Vagina (tissue), 2 donors: ENCODE data around the gene ELAVL2. TPM values are rescaled to one million over a fixed set of nuclear protein-coding genes. Genes with fewer than 3 reads are reported as not detected.

Source experiments
- DNase-seq, 2 donors: peaks; one replicate each; pipeline ENCODE4 v3.0.0-alpha.2; 2017; ENCODE audit errors: extremely low spot score in 2 of 2
- H3K27ac ChIP-seq: fragments of 200-600 bp; sonication (generic); one replicate; pipeline ENCODE4 v1.5.1; 2019
- H3K27me3 ChIP-seq: fragments of 200-600 bp; sonication (generic); one replicate; pipeline ENCODE4 v1.5.1; 2019
- H3K36me3 ChIP-seq, 2 donors: fragments of 200-600 bp; sonication (generic); one replicate each; pipeline ENCODE4 v1.5.1; 2017 to 2019
- H3K4me1 ChIP-seq: fragments of 200-600 bp; sonication (generic); one replicate; pipeline ENCODE4 v1.5.1; 2019
- H3K4me3 ChIP-seq, 2 donors: fragments of 200-600 bp; sonication (generic); 1 replicate in 1 of 2; 2 replicates in 1 of 2; pipeline ENCODE4 v1.5.1; 2016 to 2019
- H3K9me3 ChIP-seq: fragments of 200-600 bp; sonication (generic); one replicate; pipeline ENCODE4 v1.5.1; 2019
- POLR2A ChIP-seq, 2 donors: fragments of 450-650 bp; IDR thresholded peaks; one replicate each; pipeline ENCODE4 v1.6.1; 2017; ENCODE audit warnings: antibody characterized with exemption in 2 of 2, mild to moderate bottlenecking in 2 of 2, moderate library complexity in 2 of 2
- POLR2AphosphoS5 ChIP-seq, 2 donors: sonication (generic); formaldehyde crosslinking; IDR thresholded peaks; one replicate each; pipeline ENCODE4 v1.9.0; 2017; ENCODE audit warnings: antibody characterized with exemption in 2 of 2, mild to moderate bottlenecking in 2 of 2, low read depth in 1 of 2; ENCODE audit not compliant: insufficient read depth in 1 of 2
- intact Hi-C: fragments of 100-400 bp; cut with DNase I; formaldehyde crosslinking; loops from one replicate; pipeline ENCODE4 v1.15.1; 2023
- total RNA-seq: library from RNA; depleted of rRNA; stranded (reverse); fragments of >200 nt; gene quantifications from one replicate; pipeline ENCODE4 v1.2.3, GENCODE V29; 2016
- TF ChIP-seq, protein P1 (sequence below), 3 experiments: fragments of 450-650 bp in 2 of 3; fragments of 200-600 bp in 1 of 3; sonication (generic) in 1 of 3; IDR thresholded peaks; one replicate each; pipeline ENCODE4 v1.5.1; 2017 to 2019; ENCODE audit warnings: antibody characterized with exemption in 3 of 3, mild to moderate bottlenecking in 2 of 3, moderate library complexity in 2 of 3

The ELAVL2 gene
- total RNA-seq, 1 donor from 2014 or later, result 2.2 TPM

GRCh38 chr9:23779220-23779619, 46.8 kb downstream of the ELAVL2 start:
- DNase-seq, result no peak
- Histone ChIP-seq H3K9me3 (no peaks in the 10 kb centered on the region), H3K27me3 (no peaks in the 10 kb centered on the region), H3K4me1 (no peaks in the 10 kb centered on the region), H3K27ac (no peak overlapping the region), H3K4me3 (no peak overlapping the region), H3K36me3 (no peaks in the 10 kb centered on the region)
- intact Hi-C loops, result no loop called here
- no peak for TF ChIP-seq POLR2AphosphoS5 (IDR thresholded peaks at IDR 0.05; ENCODE audit: insufficient read depth in 1 of 2, low read depth in 1 of 2)
- TF ChIP-seq, protein P1, sequence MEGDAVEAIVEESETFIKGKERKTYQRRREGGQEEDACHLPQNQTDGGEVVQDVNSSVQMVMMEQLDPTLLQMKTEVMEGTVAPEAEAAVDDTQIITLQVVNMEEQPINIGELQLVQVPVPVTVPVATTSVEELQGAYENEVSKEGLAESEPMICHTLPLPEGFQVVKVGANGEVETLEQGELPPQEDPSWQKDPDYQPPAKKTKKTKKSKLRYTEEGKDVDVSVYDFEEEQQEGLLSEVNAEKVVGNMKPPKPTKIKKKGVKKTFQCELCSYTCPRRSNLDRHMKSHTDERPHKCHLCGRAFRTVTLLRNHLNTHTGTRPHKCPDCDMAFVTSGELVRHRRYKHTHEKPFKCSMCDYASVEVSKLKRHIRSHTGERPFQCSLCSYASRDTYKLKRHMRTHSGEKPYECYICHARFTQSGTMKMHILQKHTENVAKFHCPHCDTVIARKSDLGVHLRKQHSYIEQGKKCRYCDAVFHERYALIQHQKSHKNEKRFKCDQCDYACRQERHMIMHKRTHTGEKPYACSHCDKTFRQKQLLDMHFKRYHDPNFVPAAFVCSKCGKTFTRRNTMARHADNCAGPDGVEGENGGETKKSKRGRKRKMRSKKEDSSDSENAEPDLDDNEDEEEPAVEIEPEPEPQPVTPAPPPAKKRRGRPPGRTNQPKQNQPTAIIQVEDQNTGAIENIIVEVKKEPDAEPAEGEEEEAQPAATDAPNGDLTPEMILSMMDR (IDR thresholded peaks at IDR 0.05), result no peak
- no peak for TF ChIP-seq POLR2A (IDR thresholded peaks at IDR 0.05)

- no peak for DNase-seq
- no peak overlapping the region for H3K4me3 ChIP-seq
- no peaks in the 10 kb centered on the region for H3K4me1 ChIP-seq
- no peaks in the 10 kb centered on the region for H3K27me3 ChIP-seq
- TF ChIP-seq POLR2A (IDR thresholded peaks at IDR 0.05) (no peak), POLR2AphosphoS5 (IDR thresholded peaks at IDR 0.05; ENCODE audit: insufficient read depth in 1 of 2, low read depth in 1 of 2) (no peak)
- TF ChIP-seq, protein P1 (IDR thresholded peaks at IDR 0.05), result no peak
- H3K27ac ChIP-seq, result no peak overlapping the region
- intact Hi-C loops, result no loop called here
- no peaks in the 10 kb centered on the region for H3K36me3 ChIP-seq
- H3K9me3 ChIP-seq, result no peaks in the 10 kb centered on the region
Observed at GRCh38 chr9:23777328-23777727, 48.7 kb downstream of the ELAVL2 start.

DNA sequence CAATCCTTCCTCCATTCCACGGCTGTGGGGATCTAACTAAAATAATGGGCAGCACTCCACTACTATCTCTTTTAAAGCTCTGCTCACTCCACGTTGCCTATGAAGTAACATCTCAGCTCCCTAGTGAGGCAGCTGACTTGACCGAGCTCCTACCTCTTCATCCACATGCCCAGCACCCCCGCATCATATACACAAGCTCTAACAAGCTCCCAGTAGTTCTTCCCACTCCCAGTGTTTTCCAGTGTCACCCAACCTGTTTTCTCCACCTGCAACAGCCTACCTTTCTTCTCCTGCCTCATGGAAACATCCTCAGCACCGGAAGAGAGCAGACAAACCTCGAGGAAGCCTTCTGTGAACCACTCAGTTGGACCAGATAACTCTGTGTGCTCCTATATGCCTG, 50.5 kb downstream of the ELAVL2 start:
- Histone ChIP-seq H3K27me3 (no peaks in the 10 kb centered on the region), H3K27ac (no peak overlapping the region), H3K36me3 (no peaks in the 10 kb centered on the region), H3K4me3 (no peak overlapping the region), H3K4me1 (no peaks in the 10 kb centered on the region), H3K9me3 (no peaks in the 10 kb centered on the region)
- intact Hi-C loops, result no loop called here
- no peak for DNase-seq
- TF ChIP-seq POLR2A (IDR thresholded peaks at IDR 0.05) (no peak), POLR2AphosphoS5 (IDR thresholded peaks at IDR 0.05; ENCODE audit: insufficient read depth in 1 of 2, low read depth in 1 of 2) (no peak)
- TF ChIP-seq, protein P1 (IDR thresholded peaks at IDR 0.05), result no peak

DNA sequence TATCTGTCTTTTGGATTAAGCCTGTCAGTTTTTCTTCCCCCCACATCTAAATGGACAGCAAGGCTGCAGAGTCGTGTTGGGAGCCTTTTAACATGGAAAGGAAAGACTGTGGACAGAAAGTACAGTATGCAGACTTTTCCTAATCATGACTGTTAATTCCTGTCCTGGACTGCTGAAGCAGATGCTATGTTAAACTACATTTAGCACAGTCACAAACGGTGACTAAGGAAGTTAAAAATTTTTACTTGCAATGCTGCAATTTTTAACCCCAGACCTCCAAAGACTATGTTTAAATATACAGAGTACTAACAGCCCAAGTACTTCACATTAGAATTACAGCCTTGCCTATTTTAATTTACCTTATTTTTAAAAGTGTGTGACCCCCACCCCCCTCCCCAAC, 51.8 kb downstream of the ELAVL2 start:
- no peak for TF ChIP-seq POLR2AphosphoS5 (IDR thresholded peaks at IDR 0.05; ENCODE audit: insufficient read depth in 1 of 2, low read depth in 1 of 2)
- TF ChIP-seq POLR2A (IDR thresholded peaks at IDR 0.05), result no peak
- TF ChIP-seq, protein P1 (IDR thresholded peaks at IDR 0.05), result no peak
- DNase-seq, result no peak

DNA sequence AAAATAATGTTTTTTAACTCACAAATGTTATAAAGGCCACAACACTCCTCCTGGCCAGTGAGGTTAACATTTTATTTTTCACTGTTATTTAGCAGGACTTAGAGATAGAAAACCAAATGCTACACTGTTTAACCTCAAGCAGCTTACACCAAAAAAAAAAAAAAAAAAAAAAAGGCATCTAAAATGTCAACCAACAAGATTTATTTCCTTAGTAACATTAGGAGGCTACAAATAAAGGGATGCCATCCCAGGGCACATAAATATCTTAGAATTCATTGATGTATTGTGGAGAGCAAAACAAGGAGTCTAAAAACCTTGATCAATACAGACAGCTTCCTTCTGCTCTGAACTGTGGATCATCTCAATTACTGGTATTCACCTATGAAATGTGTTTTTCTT, 53.7 kb downstream of the ELAVL2 start:
- Histone ChIP-seq H3K9me3 (no peaks in the 10 kb centered on the region), H3K4me3 (no peak overlapping the region), H3K36me3 (no peaks in the 10 kb centered on the region), H3K27ac (no peak overlapping the region), H3K4me1 (no peaks in the 10 kb centered on the region), H3K27me3 (no peaks in the 10 kb centered on the region)
- TF ChIP-seq POLR2A (IDR thresholded peaks at IDR 0.05), result no peak
- TF ChIP-seq POLR2AphosphoS5 (IDR thresholded peaks at IDR 0.05; ENCODE audit: insufficient read depth in 1 of 2, low read depth in 1 of 2), result no peak
- TF ChIP-seq, protein P1 (IDR thresholded peaks at IDR 0.05), result no peak
- intact Hi-C loops, result no loop called here
- DNase-seq, result no peak

More for the DNA sequence above, 51.8 kb downstream of the ELAVL2 start:
- Histone ChIP-seq H3K27me3 (no peaks in the 10 kb centered on the region), H3K4me1 (no peaks in the 10 kb centered on the region), H3K27ac (no peak overlapping the region), H3K9me3 (no peaks in the 10 kb centered on the region), H3K4me3 (no peak overlapping the region), H3K36me3 (no peaks in the 10 kb centered on the region)
- intact Hi-C loops, result no loop called here
